Brain microvascular endothelial cell (primary cell): ENCODE data around the gene NNAT.

Experiments
- DNase-seq: peaks from one replicate; pipeline ENCODE4 v3.0.0-alpha.2; 2020
- H3K27ac ChIP-seq: fragments of 250-450 bp; sonication (Bioruptor Pico); 2 replicates; pipeline ENCODE4 v1.5.1; 2020; ENCODE audit warnings: mild to moderate bottlenecking, moderate library complexity
- H3K27me3 ChIP-seq: fragments of 250-450 bp; sonication (Bioruptor Pico); replicated peaks from 2 replicates; pipeline ENCODE4 v1.5.1; 2020; ENCODE audit warnings: mild to moderate bottlenecking
- H3K36me3 ChIP-seq: fragments of 250-450 bp; sonication (Bioruptor Pico); replicated peaks from 2 replicates; pipeline ENCODE4 v1.5.1; 2020; ENCODE audit warnings: mild to moderate bottlenecking
- H3K4me3 ChIP-seq: 2 replicates; pipeline ENCODE4 v1.5.1; 2011; ENCODE audit warnings: low read depth, mild to moderate bottlenecking, control low read depth, low read length, moderate library complexity
- CTCF ChIP-seq: IDR thresholded peaks from 2 replicates; pipeline ENCODE4 v1.5.1; 2011; ENCODE audit warnings: low read depth, mild to moderate bottlenecking, moderate library complexity, low read length, control low read depth, inconsistent platforms; ENCODE audit errors: missing control alignments
- in situ Hi-C: cut with HindIII; loops from 2 replicates; pipeline ENCODE4 v1.10.0; 2017; ENCODE audit warnings: low sequenced_read_pairs, low pct_ligation_motif_present

The NNAT gene

DNA sequence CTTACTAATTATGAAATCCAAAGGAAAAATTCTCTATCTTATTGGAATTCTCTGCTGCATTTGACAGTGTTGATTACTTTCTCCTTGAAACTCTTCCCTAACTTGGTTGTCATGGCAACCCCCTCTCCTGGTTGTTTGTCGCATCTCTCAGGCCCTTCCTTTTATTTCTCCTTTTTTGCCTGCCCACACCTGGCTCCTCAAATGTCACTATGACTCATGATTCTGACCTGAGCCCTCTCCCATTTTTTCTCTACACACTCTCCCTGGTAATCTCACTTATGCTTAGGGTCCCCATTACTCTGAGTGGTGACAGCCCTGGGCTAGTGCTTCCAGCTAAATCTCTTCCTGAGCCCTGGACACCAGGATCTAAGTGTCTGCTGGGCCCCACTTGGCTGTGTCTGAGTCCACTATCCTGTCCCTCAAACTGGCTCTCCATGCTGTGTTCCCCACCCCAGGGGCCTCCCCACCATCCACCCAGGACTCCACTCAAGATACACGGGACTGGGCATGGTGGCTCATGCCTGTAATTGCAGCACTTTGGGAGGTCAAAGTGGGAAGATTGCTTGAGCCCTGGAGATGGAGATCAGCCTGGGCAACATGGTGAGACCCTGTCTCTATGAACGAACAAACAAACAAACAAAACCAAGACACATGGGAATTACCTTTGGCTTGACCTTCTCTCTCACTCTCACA is 16.5 kb upstream of the NNAT start:
- Histone ChIP-seq H3K4me3 (no peak overlapping the region), H3K27ac (no peak overlapping the region), H3K36me3 (peaks cover 6% of the 10 kb centered on the region), H3K27me3 (no peaks in the 10 kb centered on the region)
- in situ Hi-C loops: no loop called here
- no peak for TF ChIP-seq CTCF
- no peak for DNase-seq

GRCh38 chr20:37505263-37506151 is 15.5 kb upstream of the NNAT start:
- no peak for TF ChIP-seq CTCF
- in situ Hi-C loops: no loop called here
- peaks cover 6% of the 10 kb centered on the region for H3K36me3 ChIP-seq
- no peaks in the 10 kb centered on the region for H3K27me3 ChIP-seq
- no peak overlapping the region for H3K4me3 ChIP-seq
- no peak overlapping the region for H3K27ac ChIP-seq
- no peak for DNase-seq

- Histone ChIP-seq H3K4me3 (no peak overlapping the region), H3K36me3 (peaks cover 9% of the 10 kb centered on the region), H3K27ac (no peak overlapping the region), H3K27me3 (no peaks in the 10 kb centered on the region)
- no peak for TF ChIP-seq CTCF
- no peak for DNase-seq
- in situ Hi-C loops: no loop called here
Measured at GRCh38 chr20:37506152-37506725, 14.8 kb upstream of the NNAT start.

DNA sequence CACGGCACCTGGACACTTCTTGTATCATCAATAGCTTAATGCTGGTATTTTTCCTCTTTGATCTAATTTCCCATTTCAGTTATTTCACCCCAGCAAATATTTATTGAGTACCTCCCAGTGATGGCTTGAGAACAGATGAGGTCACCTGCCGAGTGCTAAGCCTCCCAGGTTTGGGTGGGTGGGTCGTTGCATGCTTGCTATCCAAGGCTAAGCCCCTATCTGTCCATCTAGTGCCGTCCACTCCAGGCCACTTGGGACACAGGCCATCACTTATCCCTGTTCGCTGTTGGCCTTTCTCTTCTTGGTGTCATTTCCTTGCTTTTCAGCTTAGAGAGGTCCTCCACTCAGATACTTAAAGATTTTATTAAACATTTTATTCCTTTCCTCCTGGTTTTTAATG is 10.8 kb upstream of the NNAT start:
- no peak for TF ChIP-seq CTCF
- Histone ChIP-seq H3K27me3 (no peaks in the 10 kb centered on the region), H3K4me3 (no peak overlapping the region), H3K36me3 (peaks cover 21% of the 10 kb centered on the region), H3K27ac (no peak overlapping the region)
- in situ Hi-C loops: no loop called here
- no peak for DNase-seq

GRCh38 chr20:37511610-37512275 is 9.3 kb upstream of the NNAT start:
- no peaks in the 10 kb centered on the region for H3K27me3 ChIP-seq
- no peak overlapping the region for H3K27ac ChIP-seq
- TF ChIP-seq CTCF: no peak
- H3K36me3 ChIP-seq: peaks cover 21% of the 10 kb centered on the region
- in situ Hi-C loops: no loop called here
- H3K4me3 ChIP-seq: no peak overlapping the region
- DNase-seq: peak; percentile 50
